Measurements from ENCODE around the gene EYA2. TPM values are rescaled to one million over a fixed set of nuclear protein-coding genes. Genes with fewer than 3 reads are reported as not detected.

Gene EYA2
- polyA plus RNA-seq, 1 donor (not counting 4 experiments of a cell fraction or from before 2014, with no cell fraction given) = not detected

DNA sequence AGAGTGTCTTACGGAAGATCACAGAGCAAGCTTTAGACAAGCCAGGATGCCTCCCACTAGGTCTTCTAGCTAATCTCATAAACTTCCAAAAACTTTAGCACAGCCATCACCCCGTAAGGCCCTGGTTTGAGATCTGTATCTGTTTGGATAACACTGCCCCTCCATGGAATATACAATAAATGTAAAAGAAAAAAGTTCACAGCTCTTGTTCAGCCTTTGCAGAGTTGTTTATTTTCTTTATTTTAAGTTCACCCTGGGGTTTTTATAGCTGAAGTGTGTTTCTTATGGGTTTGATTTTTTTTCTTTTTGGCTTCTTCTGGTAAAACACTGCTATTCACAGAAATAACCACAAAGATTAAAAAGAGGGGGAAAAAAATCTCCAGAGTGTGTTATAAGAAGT lies 125.6 kb downstream of the EYA2 start:
- no peak overlapping the region for H3K9ac ChIP-seq (ENCODE audit: control insufficient read depth, extremely low read depth, insufficient read depth, low read length)
- FAIRE-seq = no peak
- H3K9me3 ChIP-seq (ENCODE audit: control insufficient read depth, low read depth, low read length) = no peaks in the 10 kb centered on the region
- no peak overlapping the region for H3K4me2 ChIP-seq (ENCODE audit: control insufficient read depth, extremely low read depth, insufficient read depth, low read depth, low read length)
- no peaks in the 10 kb centered on the region for H4K20me1 ChIP-seq (ENCODE audit: control insufficient read depth, extremely low read depth, insufficient read depth, low read length)
- no peaks in the 10 kb centered on the region for H3K9me1 ChIP-seq (ENCODE audit: control insufficient read depth, extremely low read depth, insufficient read depth, low read length)
- H3K79me2 ChIP-seq (ENCODE audit: control insufficient read depth, insufficient read depth, low read length) = no peaks in the 10 kb centered on the region
- H3K4me1 ChIP-seq (ENCODE audit: control insufficient read depth, extremely low read depth, insufficient read depth, low read length) = no peaks in the 10 kb centered on the region
- no peak overlapping the region for H2AFZ ChIP-seq (ENCODE audit: control insufficient read depth, low read length)
- H3K27me3 ChIP-seq (ENCODE audit: control insufficient read depth, extremely low read depth, insufficient read depth, low read length) = peaks cover 6% of the 10 kb centered on the region
- dilution Hi-C loops (cut with MboI; ENCODE audit: extremely low pct_ligation_motif_present, low sequenced_read_pairs) = no loop called here
- H3K36me3 ChIP-seq (ENCODE audit: control insufficient read depth in 2 of 2, extremely low read depth in 1 of 2, insufficient read depth in 2 of 2, low read length in 2 of 2) = no peaks in the 10 kb centered on the region
- H3K4me3 ChIP-seq (ENCODE audit: control insufficient read depth in 2 of 3, extremely low read depth in 1 of 3, insufficient read depth in 2 of 3, low read depth in 1 of 3, low read length in 3 of 3) = no peak overlapping the region
- TF ChIP-seq, protein P1, sequence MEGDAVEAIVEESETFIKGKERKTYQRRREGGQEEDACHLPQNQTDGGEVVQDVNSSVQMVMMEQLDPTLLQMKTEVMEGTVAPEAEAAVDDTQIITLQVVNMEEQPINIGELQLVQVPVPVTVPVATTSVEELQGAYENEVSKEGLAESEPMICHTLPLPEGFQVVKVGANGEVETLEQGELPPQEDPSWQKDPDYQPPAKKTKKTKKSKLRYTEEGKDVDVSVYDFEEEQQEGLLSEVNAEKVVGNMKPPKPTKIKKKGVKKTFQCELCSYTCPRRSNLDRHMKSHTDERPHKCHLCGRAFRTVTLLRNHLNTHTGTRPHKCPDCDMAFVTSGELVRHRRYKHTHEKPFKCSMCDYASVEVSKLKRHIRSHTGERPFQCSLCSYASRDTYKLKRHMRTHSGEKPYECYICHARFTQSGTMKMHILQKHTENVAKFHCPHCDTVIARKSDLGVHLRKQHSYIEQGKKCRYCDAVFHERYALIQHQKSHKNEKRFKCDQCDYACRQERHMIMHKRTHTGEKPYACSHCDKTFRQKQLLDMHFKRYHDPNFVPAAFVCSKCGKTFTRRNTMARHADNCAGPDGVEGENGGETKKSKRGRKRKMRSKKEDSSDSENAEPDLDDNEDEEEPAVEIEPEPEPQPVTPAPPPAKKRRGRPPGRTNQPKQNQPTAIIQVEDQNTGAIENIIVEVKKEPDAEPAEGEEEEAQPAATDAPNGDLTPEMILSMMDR (optimal IDR thresholded peaks at IDR 0.05 in 1 of 3, IDR thresholded peaks at IDR 0.05 in 1 of 3, conservative IDR thresholded peaks at IDR 0.05 in 1 of 3; ENCODE audit: extremely low read depth in 1 of 3, insufficient read depth in 2 of 3, low read length in 3 of 3) = no peak
- no peak for TF ChIP-seq EZH2 (IDR thresholded peaks at IDR 0.05; ENCODE audit: low read length)
- H3K27ac ChIP-seq (ENCODE audit: control insufficient read depth, insufficient read depth, low read length) = no peak overlapping the region
- no peak for DNase-seq (ENCODE audit: low read depth, low spot score)

DNA sequence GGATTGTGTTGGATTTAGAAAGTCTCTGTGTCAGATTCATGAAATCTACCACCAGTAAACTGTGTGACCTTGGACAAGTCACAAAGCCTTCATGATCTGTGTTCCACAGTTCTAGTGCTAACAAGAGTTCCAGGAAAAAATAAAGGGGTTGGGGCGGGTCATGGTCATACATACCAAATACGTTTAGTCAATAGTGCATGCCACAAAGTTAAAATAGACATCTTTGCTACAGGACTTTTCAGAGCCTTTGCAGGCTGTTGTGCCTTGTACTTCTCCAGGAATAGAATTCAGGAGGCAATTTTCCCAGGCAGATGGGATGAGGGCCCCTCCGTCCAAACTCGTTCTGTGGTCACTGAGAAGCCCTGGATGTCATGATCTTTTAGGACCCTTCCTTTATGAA lies 127.2 kb downstream of the EYA2 start:
- FAIRE-seq (no peak), DNase-seq (ENCODE audit: low read depth, low spot score) (no peak)
- no peaks in the 10 kb centered on the region for H4K20me1 ChIP-seq (ENCODE audit: control insufficient read depth, extremely low read depth, insufficient read depth, low read length)
- no peak overlapping the region for H2AFZ ChIP-seq (ENCODE audit: control insufficient read depth, low read length)
- TF ChIP-seq, protein P1 (optimal IDR thresholded peaks at IDR 0.05 in 1 of 3, IDR thresholded peaks at IDR 0.05 in 1 of 3, conservative IDR thresholded peaks at IDR 0.05 in 1 of 3; ENCODE audit: extremely low read depth in 1 of 3, insufficient read depth in 2 of 3, low read length in 3 of 3) = no peak
- no peak for TF ChIP-seq EZH2 (IDR thresholded peaks at IDR 0.05; ENCODE audit: low read length)
- no peak overlapping the region for H3K27ac ChIP-seq (ENCODE audit: control insufficient read depth, insufficient read depth, low read length)
- H3K79me2 ChIP-seq (ENCODE audit: control insufficient read depth, insufficient read depth, low read length) = no peaks in the 10 kb centered on the region
- no peak overlapping the region for H3K4me2 ChIP-seq (ENCODE audit: control insufficient read depth, extremely low read depth, insufficient read depth, low read depth, low read length)
- no peak overlapping the region for H3K9ac ChIP-seq (ENCODE audit: control insufficient read depth, extremely low read depth, insufficient read depth, low read length)
- no peaks in the 10 kb centered on the region for H3K36me3 ChIP-seq (ENCODE audit: control insufficient read depth in 2 of 2, extremely low read depth in 1 of 2, insufficient read depth in 2 of 2, low read length in 2 of 2)
- peaks cover 6% of the 10 kb centered on the region for H3K27me3 ChIP-seq (ENCODE audit: control insufficient read depth, extremely low read depth, insufficient read depth, low read length)
- no peaks in the 10 kb centered on the region for H3K4me1 ChIP-seq (ENCODE audit: control insufficient read depth, extremely low read depth, insufficient read depth, low read length)
- H3K4me3 ChIP-seq (ENCODE audit: control insufficient read depth in 2 of 3, extremely low read depth in 1 of 3, insufficient read depth in 2 of 3, low read depth in 1 of 3, low read length in 3 of 3) = no peak overlapping the region
- no peaks in the 10 kb centered on the region for H3K9me1 ChIP-seq (ENCODE audit: control insufficient read depth, extremely low read depth, insufficient read depth, low read length)
- dilution Hi-C loops (cut with MboI; ENCODE audit: extremely low pct_ligation_motif_present, low sequenced_read_pairs) = no loop called here
- H3K9me3 ChIP-seq (ENCODE audit: control insufficient read depth, low read depth, low read length) = no peaks in the 10 kb centered on the region
